K562 (cell line): Measurements from ENCODE around the gene ACHE. TPM values are rescaled to one million over a fixed set of nuclear protein-coding genes. Genes with fewer than 3 reads are reported as not detected.

Experiments
- ARNT ChIP-seq, 2 experiments: fragments of 450-650 bp; IDR thresholded peaks; 2 replicates each; pipeline ENCODE4 v1.6.1; 2016; ENCODE audit warnings: mild to moderate bottlenecking in 1 of 2
- BRCA1 ChIP-seq, 2 experiments: fragments of 450-650 bp in 1 of 2; sonication (generic) in 1 of 2; formaldehyde crosslinking in 1 of 2; IDR thresholded peaks; 2 replicates each; pipeline versions ENCODE4 v1.5.0 to v1.6.1; 2017 to 2020; ENCODE audit warnings: mild to moderate bottlenecking in 1 of 2, missing genetic modification reagents in 1 of 2
- BRD4 ChIP-seq: fragments of 200-600 bp; sonication (generic); IDR thresholded peaks from 2 replicates; pipeline ENCODE4 v1.6.1; 2017; ENCODE audit warnings: inconsistent platforms
- EHMT2 ChIP-seq: fragments of 450-650 bp; IDR thresholded peaks from 2 replicates; pipeline ENCODE4 v1.6.1; 2018; ENCODE audit warnings: antibody characterized with exemption
- JUN ChIP-seq, 2 experiments: sonication (generic) in 1 of 2; formaldehyde crosslinking in 1 of 2; IDR thresholded peaks; 2 replicates each; pipeline versions ENCODE4 v1.6.1 to v1.8.0; 2012 to 2022; ENCODE audit warnings: borderline replicate concordance in 2 of 2, mild to moderate bottlenecking in 2 of 2, improper control_type of control experiment in 1 of 2, low read depth in 1 of 2, low read length in 1 of 2, missing genetic modification reagents in 1 of 2
- NCOA1 ChIP-seq: fragments of 450-650 bp; IDR thresholded peaks from 2 replicates; pipeline ENCODE4 v1.6.1; 2016; ENCODE audit warnings: low read depth
- POLR2AphosphoS5 ChIP-seq: IDR thresholded peaks from 2 replicates; pipeline ENCODE4 v1.6.1; 2011; ENCODE audit warnings: mild to moderate bottlenecking, low read depth, low read length, moderate library complexity; ENCODE audit not compliant: control insufficient read depth, insufficient read depth
- PYGO2 ChIP-seq: fragments of 450-650 bp; IDR thresholded peaks from 2 replicates; pipeline ENCODE4 v1.6.1; 2016; ENCODE audit warnings: mild to moderate bottlenecking, missing genetic modification characterization, moderate library complexity, missing compliant biosample characterization
- YY1 ChIP-seq, 3 experiments: IDR thresholded peaks; 2 replicates each; pipeline ENCODE4 v1.6.1; 2011; ENCODE audit warnings: low read length in 2 of 3, mild to moderate bottlenecking in 2 of 3, moderate library complexity in 2 of 3, borderline replicate concordance in 1 of 3, control low read depth in 1 of 3, low read depth in 1 of 3; ENCODE audit not compliant: insufficient read depth in 3 of 3, insufficient replicate concordance in 2 of 3, control insufficient read depth in 1 of 3, insufficient read length in 1 of 3; ENCODE audit errors: extremely low read depth in 1 of 3
- ZC3H8 ChIP-seq: fragments of 450-650 bp; IDR thresholded peaks from 2 replicates; pipeline ENCODE4 v1.6.1; 2017
- ZNF253 ChIP-seq: fragments of 250-450 bp; sonication (Bioruptor Pico); conservative IDR thresholded peaks from 2 replicates; pipeline ENCODE4 v1.6.1; 2021; ENCODE audit warnings: mild to moderate bottlenecking
- ZNF586 ChIP-seq: fragments of 450-650 bp; formaldehyde crosslinking; conservative IDR thresholded peaks from 2 replicates; pipeline ENCODE4 v1.4.0; 2020; ENCODE audit warnings: mild to moderate bottlenecking, moderate library complexity
- ZNF695 ChIP-seq: fragments of 450-650 bp; formaldehyde crosslinking; IDR thresholded peaks from 2 replicates; pipeline ENCODE4 v1.4.0; 2020; ENCODE audit warnings: mild to moderate bottlenecking, moderate library complexity
- polyA plus RNA-seq, 8 experiments: library from polyadenylated mRNA; depleted of rRNA in 4 of 8; stranded (reverse) in 5 of 8; unstranded in 3 of 8; fragments of >200 nt; fragmentation: Nextera tagmentation in 2 of 8; fragmentation: Illumina TruSeq in 1 of 8; extraction: Ambion mirVana in 2 of 8; extraction: Trizol in 1 of 8; gene quantifications; 2 replicates each; pipeline versions ENCODE4 v1.2.1 to v1.2.3, GENCODE V29; 2011 to 2014; ENCODE audit warnings: inconsistent platforms in 1 of 8, missing spikeins in 1 of 8
- total RNA-seq, 7 experiments: library from RNA; depleted of rRNA in 6 of 7; stranded (reverse); fragments of >200 nt in 6 of 7; fragmentation: Illumina TruSeq in 2 of 7; extraction: Trizol in 2 of 7; gene quantifications; 2 replicates each; pipeline versions ENCODE4 v1.2.1 to v1.2.3, GENCODE V29; 2011 to 2021; ENCODE audit warnings: low replicate concordance in 1 of 7
- TF ChIP-seq, protein P1 (sequence below): IDR thresholded peaks from 2 replicates; pipeline ENCODE4 v1.6.1; 2011; ENCODE audit warnings: borderline replicate concordance, low read depth, mild to moderate bottlenecking, moderate library complexity, low read length; ENCODE audit not compliant: insufficient read depth, poor library complexity, severe bottlenecking
- TF ChIP-seq, protein P2 (sequence below): fragments of 450-650 bp; conservative IDR thresholded peaks from 2 replicates; pipeline ENCODE4 v1.6.1; 2016; ENCODE audit warnings: missing genetic modification characterization, low read depth, mild to moderate bottlenecking, control low read depth, missing compliant biosample characterization
- TF ChIP-seq, protein P3 (sequence below): fragments of 250-450 bp; sonication (Bioruptor Pico); IDR thresholded peaks from 2 replicates; pipeline ENCODE4 v1.4.0; 2020

The ACHE gene
- total and polyA plus RNA-seq, 9 of the 15 experiments (the other 6 are each of a cell fraction or from before 2014, with no cell fraction given), result 0.04 to 8.8 (median 1.9) TPM

DNA sequence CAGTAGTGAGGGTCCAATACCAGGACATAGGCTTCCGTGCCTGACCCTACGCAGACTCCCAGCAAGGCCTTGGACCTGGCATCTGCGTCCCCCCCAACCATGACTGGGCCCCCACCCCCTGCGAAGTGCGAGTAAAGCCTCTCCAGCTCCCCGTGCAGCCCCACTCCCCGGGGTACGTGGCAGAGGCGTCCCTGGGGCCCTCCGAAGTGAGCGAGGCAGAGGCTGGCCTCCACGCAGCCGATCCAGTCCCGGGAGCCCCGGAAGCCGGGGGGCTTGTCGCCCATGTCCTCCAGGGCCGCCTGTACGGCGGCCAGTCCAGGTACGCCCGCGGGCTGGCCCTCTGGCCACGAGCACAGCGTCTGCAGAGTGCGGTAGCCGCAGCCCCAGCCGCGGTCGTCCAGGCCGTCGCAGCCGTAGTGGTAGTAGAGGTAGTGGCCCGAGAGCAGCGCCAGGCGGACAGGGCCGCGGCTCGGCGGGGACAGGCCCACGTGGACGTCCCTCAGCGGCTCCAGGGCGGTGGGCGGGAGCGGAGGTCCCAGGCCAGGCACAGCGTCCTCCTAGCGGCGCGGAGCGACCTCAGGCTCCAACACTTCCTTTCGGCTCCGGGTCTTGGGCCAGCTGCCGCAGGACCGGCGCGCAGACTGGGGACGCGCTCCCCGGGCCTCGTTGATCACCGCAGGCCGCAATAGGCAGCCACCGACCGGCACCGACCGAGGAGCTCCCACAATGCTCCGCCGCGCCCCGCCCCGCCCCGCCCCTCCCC lies 6.5 kb downstream of the ACHE start, which contains the start of gene UFSP1 (continued):
- TF ChIP-seq, protein P1, sequence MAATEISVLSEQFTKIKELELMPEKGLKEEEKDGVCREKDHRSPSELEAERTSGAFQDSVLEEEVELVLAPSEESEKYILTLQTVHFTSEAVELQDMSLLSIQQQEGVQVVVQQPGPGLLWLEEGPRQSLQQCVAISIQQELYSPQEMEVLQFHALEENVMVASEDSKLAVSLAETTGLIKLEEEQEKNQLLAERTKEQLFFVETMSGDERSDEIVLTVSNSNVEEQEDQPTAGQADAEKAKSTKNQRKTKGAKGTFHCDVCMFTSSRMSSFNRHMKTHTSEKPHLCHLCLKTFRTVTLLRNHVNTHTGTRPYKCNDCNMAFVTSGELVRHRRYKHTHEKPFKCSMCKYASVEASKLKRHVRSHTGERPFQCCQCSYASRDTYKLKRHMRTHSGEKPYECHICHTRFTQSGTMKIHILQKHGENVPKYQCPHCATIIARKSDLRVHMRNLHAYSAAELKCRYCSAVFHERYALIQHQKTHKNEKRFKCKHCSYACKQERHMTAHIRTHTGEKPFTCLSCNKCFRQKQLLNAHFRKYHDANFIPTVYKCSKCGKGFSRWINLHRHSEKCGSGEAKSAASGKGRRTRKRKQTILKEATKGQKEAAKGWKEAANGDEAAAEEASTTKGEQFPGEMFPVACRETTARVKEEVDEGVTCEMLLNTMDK, result peak; percentile 38
- TF ChIP-seq ZNF695, result no peak
- TF ChIP-seq, protein P2, sequence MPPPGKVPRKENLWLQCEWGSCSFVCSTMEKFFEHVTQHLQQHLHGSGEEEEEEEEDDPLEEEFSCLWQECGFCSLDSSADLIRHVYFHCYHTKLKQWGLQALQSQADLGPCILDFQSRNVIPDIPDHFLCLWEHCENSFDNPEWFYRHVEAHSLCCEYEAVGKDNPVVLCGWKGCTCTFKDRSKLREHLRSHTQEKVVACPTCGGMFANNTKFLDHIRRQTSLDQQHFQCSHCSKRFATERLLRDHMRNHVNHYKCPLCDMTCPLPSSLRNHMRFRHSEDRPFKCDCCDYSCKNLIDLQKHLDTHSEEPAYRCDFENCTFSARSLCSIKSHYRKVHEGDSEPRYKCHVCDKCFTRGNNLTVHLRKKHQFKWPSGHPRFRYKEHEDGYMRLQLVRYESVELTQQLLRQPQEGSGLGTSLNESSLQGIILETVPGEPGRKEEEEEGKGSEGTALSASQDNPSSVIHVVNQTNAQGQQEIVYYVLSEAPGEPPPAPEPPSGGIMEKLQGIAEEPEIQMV (tag), result no peak
- no peak for TF ChIP-seq EHMT2
- TF ChIP-seq JUN (IDR thresholded peaks at IDR 0.05; ENCODE audit: borderline replicate concordance, low read depth, low read length), result peak; percentile 24; the same call in 1 of the 2 replicates
- TF ChIP-seq JUN (CRISPR knock-in tag; IDR thresholded peaks at IDR 0.05; ENCODE audit: borderline replicate concordance), result 0 out of 2 replicates have a peak, but pooled peaks have one; percentile 32
- TF ChIP-seq YY1 (IDR thresholded peaks at IDR 0.05; ENCODE audit: borderline replicate concordance in 1 of 3, control insufficient read depth in 1 of 3, extremely low read depth in 1 of 3, insufficient read depth in 3 of 3, insufficient read length in 1 of 3, insufficient replicate concordance in 2 of 3, low read depth in 1 of 3, low read length in 2 of 3), result peak in 2 of 3 experiments; percentile 56 to 68
- TF ChIP-seq NCOA1, result no peak
- no peak for TF ChIP-seq POLR2AphosphoS5
- no peak for TF ChIP-seq PYGO2 (tag)
- no peak for TF ChIP-seq ARNT (IDR thresholded peaks at IDR 0.05)
- 0 out of 2 replicates have a peak, but pooled peaks have one; percentile 44 for TF ChIP-seq ZNF586 (CRISPR knock-in tag)
- no peak for TF ChIP-seq ZC3H8
- TF ChIP-seq BRD4, result peak; percentile 71; the same call in 1 of the 2 replicates
- TF ChIP-seq BRCA1 (IDR thresholded peaks at IDR 0.05), result no peak
- peak; percentile 83 for TF ChIP-seq BRCA1 (CRISPR knock-in tag; IDR thresholded peaks at IDR 0.05)
- TF ChIP-seq ZNF253, result no peak
- TF ChIP-seq, protein P3, sequence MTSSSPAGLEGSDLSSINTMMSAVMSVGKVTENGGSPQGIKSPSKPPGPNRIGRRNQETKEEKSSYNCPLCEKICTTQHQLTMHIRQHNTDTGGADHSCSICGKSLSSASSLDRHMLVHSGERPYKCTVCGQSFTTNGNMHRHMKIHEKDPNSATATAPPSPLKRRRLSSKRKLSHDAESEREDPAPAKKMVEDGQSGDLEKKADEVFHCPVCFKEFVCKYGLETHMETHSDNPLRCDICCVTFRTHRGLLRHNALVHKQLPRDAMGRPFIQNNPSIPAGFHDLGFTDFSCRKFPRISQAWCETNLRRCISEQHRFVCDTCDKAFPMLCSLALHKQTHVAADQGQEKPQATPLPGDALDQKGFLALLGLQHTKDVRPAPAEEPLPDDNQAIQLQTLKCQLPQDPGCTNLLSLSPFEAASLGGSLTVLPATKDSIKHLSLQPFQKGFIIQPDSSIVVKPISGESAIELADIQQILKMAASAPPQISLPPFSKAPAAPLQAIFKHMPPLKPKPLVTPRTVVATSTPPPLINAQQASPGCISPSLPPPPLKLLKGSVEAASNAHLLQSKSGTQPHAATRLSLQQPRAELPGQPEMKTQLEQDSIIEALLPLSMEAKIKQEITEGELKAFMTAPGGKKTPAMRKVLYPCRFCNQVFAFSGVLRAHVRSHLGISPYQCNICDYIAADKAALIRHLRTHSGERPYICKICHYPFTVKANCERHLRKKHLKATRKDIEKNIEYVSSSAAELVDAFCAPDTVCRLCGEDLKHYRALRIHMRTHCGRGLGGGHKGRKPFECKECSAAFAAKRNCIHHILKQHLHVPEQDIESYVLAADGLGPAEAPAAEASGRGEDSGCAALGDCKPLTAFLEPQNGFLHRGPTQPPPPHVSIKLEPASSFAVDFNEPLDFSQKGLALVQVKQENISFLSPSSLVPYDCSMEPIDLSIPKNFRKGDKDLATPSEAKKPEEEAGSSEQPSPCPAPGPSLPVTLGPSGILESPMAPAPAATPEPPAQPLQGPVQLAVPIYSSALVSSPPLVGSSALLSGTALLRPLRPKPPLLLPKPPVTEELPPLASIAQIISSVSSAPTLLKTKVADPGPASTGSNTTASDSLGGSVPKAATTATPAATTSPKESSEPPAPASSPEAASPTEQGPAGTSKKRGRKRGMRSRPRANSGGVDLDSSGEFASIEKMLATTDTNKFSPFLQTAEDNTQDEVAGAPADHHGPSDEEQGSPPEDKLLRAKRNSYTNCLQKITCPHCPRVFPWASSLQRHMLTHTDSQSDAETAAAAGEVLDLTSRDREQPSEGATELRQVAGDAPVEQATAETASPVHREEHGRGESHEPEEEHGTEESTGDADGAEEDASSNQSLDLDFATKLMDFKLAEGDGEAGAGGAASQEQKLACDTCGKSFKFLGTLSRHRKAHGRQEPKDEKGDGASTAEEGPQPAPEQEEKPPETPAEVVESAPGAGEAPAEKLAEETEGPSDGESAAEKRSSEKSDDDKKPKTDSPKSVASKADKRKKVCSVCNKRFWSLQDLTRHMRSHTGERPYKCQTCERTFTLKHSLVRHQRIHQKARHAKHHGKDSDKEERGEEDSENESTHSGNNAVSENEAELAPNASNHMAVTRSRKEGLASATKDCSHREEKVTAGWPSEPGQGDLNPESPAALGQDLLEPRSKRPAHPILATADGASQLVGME (CRISPR knock-in tag), result no peak
